Fibroblast of lung (primary cell): Measurements from ENCODE around the gene ETS2. TPM values are rescaled to one million over a fixed set of nuclear protein-coding genes. Genes with fewer than 3 reads are reported as not detected.

Experiments
- DNase-seq, 2 donors: peaks; one replicate each; pipeline versions ENCODE4 v3.0.0 to v3.0.0-alpha.2; 2010; ENCODE audit warnings: low read depth in 2 of 2
- H2AFZ ChIP-seq: 2 replicates; pipeline ENCODE4 v1.5.1; 2012; ENCODE audit warnings: low read length, control low read depth, inconsistent platforms
- H3K27ac ChIP-seq: 2 replicates; pipeline ENCODE4 v1.5.1; 2011; ENCODE audit warnings: low read length, control low read depth; ENCODE audit not compliant: insufficient read depth
- H3K27me3 ChIP-seq: 2 replicates; pipeline ENCODE4 v1.5.1; 2011; ENCODE audit warnings: mild to moderate bottlenecking, low read length; ENCODE audit not compliant: control insufficient read depth, insufficient read depth
- H3K36me3 ChIP-seq: 2 replicates; pipeline ENCODE4 v1.5.1; 2011; ENCODE audit warnings: low read length; ENCODE audit not compliant: control insufficient read depth, insufficient read depth
- H3K4me1 ChIP-seq: 2 replicates; pipeline ENCODE4 v1.5.1; 2011; ENCODE audit warnings: low read length; ENCODE audit not compliant: control insufficient read depth, insufficient read depth; ENCODE audit errors: extremely low read depth
- H3K4me2 ChIP-seq: 2 replicates; pipeline ENCODE4 v1.5.1; 2011; ENCODE audit warnings: low read length, control low read depth; ENCODE audit not compliant: insufficient read depth; ENCODE audit errors: extremely low read depth
- H3K4me3 ChIP-seq, 4 experiments: fragments of 200-600 bp in 1 of 4; sonication (generic) in 1 of 4; replicated peaks in 1 of 4; 2 replicates each; pipeline ENCODE4 v1.5.1; 2011 to 2016; ENCODE audit warnings: low read length in 4 of 4, low read depth in 3 of 4, mild to moderate bottlenecking in 3 of 4, control low read depth in 2 of 4, inconsistent platforms in 1 of 4, mixed read lengths in 1 of 4; ENCODE audit not compliant: insufficient read depth in 1 of 4; ENCODE audit errors: control extremely low read depth in 1 of 4
- H3K79me2 ChIP-seq: 2 replicates; pipeline ENCODE4 v1.5.1; 2012; ENCODE audit warnings: mild to moderate bottlenecking, low read length, inconsistent platforms; ENCODE audit not compliant: control insufficient read depth, insufficient read depth
- H3K9ac ChIP-seq: 2 replicates; pipeline ENCODE4 v1.5.1; 2011; ENCODE audit warnings: mild to moderate bottlenecking, low read length, control low read depth; ENCODE audit not compliant: insufficient read depth
- H3K9me3 ChIP-seq: 2 replicates; pipeline ENCODE4 v1.5.1; 2012; ENCODE audit warnings: low read depth, low read length; ENCODE audit not compliant: control insufficient read depth, insufficient read depth
- H4K20me1 ChIP-seq: 2 replicates; pipeline ENCODE4 v1.5.1; 2011; ENCODE audit warnings: low read length; ENCODE audit not compliant: control insufficient read depth, insufficient read depth; ENCODE audit errors: extremely low read depth
- CTCF ChIP-seq, 2 donors: IDR thresholded peaks in 1 of 2; conservative IDR thresholded peaks in 1 of 2; 1 replicate in 1 of 2; 2 replicates in 1 of 2; pipeline ENCODE4 v1.5.1; 2011 to 2012; ENCODE audit warnings: low read length in 2 of 2, control low read depth in 1 of 2, inconsistent platforms in 1 of 2, low read depth in 1 of 2, mild to moderate bottlenecking in 1 of 2
- EZH2 ChIP-seq: IDR thresholded peaks from 2 replicates; pipeline ENCODE4 v1.5.1; 2012; ENCODE audit warnings: low read length, control low read depth, mild to moderate bottlenecking; ENCODE audit errors: missing control alignments
- polyA plus RNA-seq, 2 donors: library from polyadenylated mRNA; depleted of rRNA in 1 of 2; stranded (reverse) in 1 of 2; unstranded in 1 of 2; fragments of >200 nt; gene quantifications; 2 replicates each; pipeline ENCODE4 v1.2.1, GENCODE V29; 2011 to 2012; ENCODE audit warnings: missing spikeins in 1 of 2
- total RNA-seq: library from RNA; depleted of rRNA; stranded (reverse); fragments of >200 nt; gene quantifications from 2 replicates; pipeline ENCODE4 v1.2.1, GENCODE V29; 2014

ETS2 gene
- total and polyA plus RNA-seq, 2 donors (not counting 1 experiment from before 2014, with no cell fraction given), result 28.0 to 77.3 TPM

GRCh38 chr21:38869946-38870345, 64.2 kb downstream of the ETS2 start:
- Histone ChIP-seq H2AFZ (peak overlapping the region; percentile 10), H3K36me3 (no peaks in the 10 kb centered on the region), H3K9ac (no peak overlapping the region), H3K4me3 (no peak overlapping the region), H3K27me3 (no peaks in the 10 kb centered on the region), H4K20me1 (no peaks in the 10 kb centered on the region), H3K27ac (no peak overlapping the region), H3K9me3 (no peaks in the 10 kb centered on the region), H3K79me2 (no peaks in the 10 kb centered on the region), H3K4me1 (no peaks in the 10 kb centered on the region), H3K4me2 (no peak overlapping the region)
- peak in 1 of 2 donors; percentile 29 for TF ChIP-seq CTCF (conservative IDR thresholded peaks at IDR 0.05 in 1 of 2, IDR thresholded peaks at IDR 0.05 in 1 of 2; ENCODE audit: low read depth in 1 of 2, low read length in 2 of 2)
- no peak for TF ChIP-seq EZH2
- DNase-seq, result peak in 1 of 2 donors; percentile 53
